Testis (tissue), 3 donors: Measurements from ENCODE around the gene PRKG1. TPM values are rescaled to one million over a fixed set of nuclear protein-coding genes. Genes with fewer than 3 reads are reported as not detected.
"Not testable (repeated sequence)": the region's sequence is repeated elsewhere in the genome, so short reads cannot be mapped to it uniquely, and the experiment has no call there.

Experiments
- DNase-seq: peaks from one replicate; pipeline ENCODE4 v3.0.0-alpha.2; 2019
- H3K27ac ChIP-seq, 2 donors: fragments of 200-600 bp; sonication (generic); one replicate each; pipeline ENCODE4 v1.5.1; 2019
- H3K27me3 ChIP-seq: fragments of 200-600 bp; sonication (generic); one replicate; pipeline ENCODE4 v1.5.1; 2019
- H3K36me3 ChIP-seq: fragments of 200-600 bp; sonication (generic); one replicate; pipeline ENCODE4 v1.5.1; 2017; ENCODE audit warnings: low read depth; ENCODE audit errors: missing control alignments
- H3K4me1 ChIP-seq: fragments of 200-600 bp; sonication (generic); one replicate; pipeline ENCODE4 v1.5.1; 2019
- H3K4me3 ChIP-seq, 2 donors: fragments of 200-600 bp; sonication (generic); one replicate each; pipeline ENCODE4 v1.5.1; 2017 to 2019
- H3K9me3 ChIP-seq: fragments of 200-600 bp; sonication (generic); one replicate; pipeline ENCODE4 v1.5.1; 2017
- CTCF ChIP-seq, 3 experiments: fragments of 450-650 bp in 2 of 3; fragments of 200-600 bp in 1 of 3; sonication (generic) in 1 of 3; IDR thresholded peaks; one replicate each; pipeline ENCODE4 v1.5.1; 2016 to 2019; ENCODE audit warnings: antibody characterized with exemption in 3 of 3, mild to moderate bottlenecking in 2 of 3, moderate library complexity in 1 of 3
- POLR2A ChIP-seq: fragments of 450-650 bp; IDR thresholded peaks from one replicate; pipeline ENCODE4 v1.6.1; 2017; ENCODE audit warnings: antibody characterized with exemption, mild to moderate bottlenecking, moderate library complexity
- WGBS, 2 donors: methylation state at CpG; one replicate each; pipeline ENCODE4 v1.1.5; 2018; 5-methylcytosine and 5-hydroxymethylcytosine counted together
- intact Hi-C: fragments of 100-400 bp; cut with DNase I; formaldehyde crosslinking; loops from one replicate; pipeline ENCODE4 v1.15.1; 2023; ENCODE audit warnings: low total_unique reads
- polyA plus RNA-seq: library from polyadenylated mRNA; stranded (reverse); fragments of 350-450 nt; fragmentation: Illumina TruSeq; extraction: RNeasy Lipid Tissue Mini Kit (QIAGEN cat#74804); gene quantifications from one replicate; pipeline ENCODE4 v1.2.3, GENCODE V29; 2014; ENCODE audit warnings: low read depth, low replicate concordance; ENCODE audit not compliant: insufficient read depth
- total RNA-seq, 2 donors: library from RNA; depleted of rRNA; stranded (reverse); fragments of >200 nt; gene quantifications; one replicate each; pipeline ENCODE4 v1.2.3, GENCODE V29; 2016

PRKG1 gene
- total and polyA plus RNA-seq, 3 donors from 2014 or later, result 6.3 to 15.3 (median 12.5) TPM

DNA sequence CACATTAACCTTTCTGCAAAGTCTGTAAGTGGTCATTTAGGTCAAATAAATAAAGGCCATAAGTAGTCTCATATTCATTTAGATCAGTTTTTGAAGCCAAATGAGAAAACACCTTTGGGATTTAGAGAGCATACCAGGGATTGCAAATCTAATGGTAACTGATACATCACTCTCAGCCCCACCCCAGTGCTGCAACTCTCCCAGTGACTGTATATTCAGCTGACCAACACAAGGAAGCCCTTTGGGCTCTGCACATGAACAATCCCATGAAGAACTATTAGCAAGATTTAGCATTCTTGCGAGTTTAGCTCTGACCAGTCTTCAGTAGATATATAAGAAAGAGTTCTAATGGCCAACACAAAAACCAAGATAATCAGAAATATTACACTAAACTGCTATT, 372.8 kb downstream of the PRKG1 start:
- H3K27me3 ChIP-seq, result no peaks in the 10 kb centered on the region
- intact Hi-C loops, result no loop called here
- 87 to 95% methylated on average over 1 of the region's 1 CpG for WGBS, 2 donors

GRCh38 chr10:51455762-51456161, 381.5 kb downstream of the PRKG1 start:
- H3K36me3 ChIP-seq, H3K27ac ChIP-seq, H3K4me1 ChIP-seq, intact Hi-C loops, DNase-seq, H3K27me3 ChIP-seq, H3K9me3 ChIP-seq, H3K4me3 ChIP-seq: not testable (repeated sequence)
- WGBS, 2 donors, result 76 to 83% methylated on average over 3 of the region's 3 CpGs

More for the DNA sequence above, 372.8 kb downstream of the PRKG1 start:
- Histone ChIP-seq H3K36me3 (no peaks in the 10 kb centered on the region), H3K4me3 (no peak overlapping the region), H3K27ac (no peak overlapping the region), H3K9me3 (no peaks in the 10 kb centered on the region), H3K4me1 (no peaks in the 10 kb centered on the region)
- DNase-seq, result no peak
- TF ChIP-seq CTCF (IDR thresholded peaks at IDR 0.05) (no peak), POLR2A (no peak)

GRCh38 chr10:51459476-51459875, 385.2 kb downstream of the PRKG1 start:
- WGBS, 2 donors, result 78 to 80% methylated on average over 1 of the region's 1 CpG
- Histone ChIP-seq H3K4me1 (no peaks in the 10 kb centered on the region), H3K36me3 (no peaks in the 10 kb centered on the region), H3K27me3 (no peaks in the 10 kb centered on the region), H3K27ac (no peak overlapping the region), H3K4me3 (no peak overlapping the region), H3K9me3 (no peaks in the 10 kb centered on the region)
- intact Hi-C loops, result no loop called here
- TF ChIP-seq CTCF (IDR thresholded peaks at IDR 0.05) (no peak), POLR2A (no peak)
- DNase-seq, result no peak

DNA sequence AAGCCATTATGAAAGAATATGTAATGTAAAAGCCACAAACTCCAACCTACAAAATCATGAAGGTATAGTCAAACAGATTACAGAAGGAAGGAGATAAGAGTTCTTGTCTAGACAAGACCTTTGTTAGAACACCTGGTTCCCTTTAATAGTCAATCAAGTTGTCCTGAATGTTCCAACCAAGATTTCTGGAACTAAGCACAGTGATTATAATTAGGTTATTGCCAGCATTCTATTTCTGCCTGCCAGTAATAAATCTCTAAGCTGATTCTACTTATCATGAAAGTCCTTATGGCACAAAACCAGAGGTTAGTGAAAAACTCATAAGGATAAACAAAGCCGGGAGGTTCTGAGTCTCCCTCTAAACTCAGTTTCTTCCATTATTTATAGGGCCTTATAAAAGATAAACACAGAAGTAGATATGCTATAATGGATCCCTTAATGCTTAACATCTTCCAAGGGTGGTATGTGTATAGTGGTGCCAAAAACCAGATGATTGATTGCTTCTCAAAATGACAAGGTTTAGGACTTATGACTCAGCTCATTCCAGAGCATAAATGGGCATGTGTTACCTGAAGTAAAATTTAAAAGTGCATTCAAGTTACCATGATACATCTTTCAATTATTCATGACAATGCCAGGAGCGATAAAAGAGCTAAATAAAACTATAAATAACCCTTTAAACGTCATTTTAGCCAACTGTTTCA, 387.9 kb downstream of the PRKG1 start:
- TF ChIP-seq POLR2A, result no peak
- TF ChIP-seq CTCF (IDR thresholded peaks at IDR 0.05), result no peak

DNA sequence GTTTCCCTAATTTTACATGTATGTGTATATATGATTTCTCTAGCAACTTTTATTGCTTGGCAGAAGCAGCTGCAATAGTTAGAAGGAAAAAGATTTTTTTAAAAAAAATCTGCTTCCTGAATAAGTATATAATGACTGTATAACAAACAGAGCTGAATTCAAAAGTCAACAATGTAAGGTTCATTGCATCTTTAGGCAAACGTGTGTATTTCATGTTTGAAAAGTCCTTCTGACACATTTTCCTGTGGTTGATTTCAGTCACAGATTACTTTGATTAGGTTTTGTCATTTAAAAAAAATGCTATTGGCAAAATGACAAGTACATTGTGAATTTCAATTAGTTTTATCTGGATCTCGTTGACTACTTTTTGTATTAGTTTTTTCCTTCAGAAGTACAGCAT, 394.1 kb downstream of the PRKG1 start:
- Histone ChIP-seq H3K4me3 (no peak overlapping the region), H3K27ac (no peak overlapping the region), H3K36me3 (no peaks in the 10 kb centered on the region), H3K9me3 (no peaks in the 10 kb centered on the region), H3K27me3 (no peaks in the 10 kb centered on the region), H3K4me1 (no peaks in the 10 kb centered on the region)
- DNase-seq, result no peak
- TF ChIP-seq CTCF (IDR thresholded peaks at IDR 0.05), result no peak
- TF ChIP-seq POLR2A, result no peak
- intact Hi-C loops, result no loop called here
- 63 to 64% methylated on average over 2 of the region's 2 CpGs for WGBS, 2 donors

More for the DNA sequence above, 387.9 kb downstream of the PRKG1 start:
- 39 to 57% methylated on average over 3 of the region's 3 CpGs for WGBS, 2 donors
- intact Hi-C loops, result no loop called here
- no peak overlapping the region for H3K27ac ChIP-seq
- no peaks in the 10 kb centered on the region for H3K4me1 ChIP-seq
- no peaks in the 10 kb centered on the region for H3K36me3 ChIP-seq
- H3K27me3 ChIP-seq, result no peaks in the 10 kb centered on the region
- DNase-seq, result no peak
- H3K4me3 ChIP-seq, result no peak overlapping the region
- no peaks in the 10 kb centered on the region for H3K9me3 ChIP-seq
